Left colon (tissue), 2 donors: Measurements from ENCODE around the gene UBE3B. TPM values are rescaled to one million over a fixed set of nuclear protein-coding genes. Genes with fewer than 3 reads are reported as not detected.

Experiments
- ATAC-seq: fragments of 200-7000 bp; cut with Tn5 transposase; one replicate; pipeline ENCODE4 v1.9.1; 2020; ENCODE audit warnings: mild to moderate bottlenecking, moderate library complexity
- DNase-seq, 2 donors: peaks; one replicate each; pipeline ENCODE4 v3.0.0-alpha.2; 2020
- intact Hi-C, 2 donors: fragments of 100-400 bp; cut with DNase I in 1 of 2; cut with micrococcal nuclease in 1 of 2; formaldehyde crosslinking; loops; one replicate each; pipeline versions ENCODE4 v1.11.2 to v1.14.0; 2022; cut with DNase I, micrococcal nuclease
- total RNA-seq, 2 donors: library from RNA; stranded (reverse); fragmentation: NEBNext Ultra II Directional; extraction: Animal tissue kit (Norgen Biotek cat#: 25700); gene quantifications; one replicate each; pipeline ENCODE4 v1.2.1, GENCODE V29; 2021
- donor health status: DM: no; HTN: no; CAD: no.
- donor health status: DM: yes; HTN: yes; CAD: no.

Gene UBE3B
- total RNA-seq, 2 donors from 2014 or later, result 47.7 to 50.7 TPM

GRCh38 chr12:109517619-109518018 is 40.2 kb downstream of the UBE3B start:
- no peak for DNase-seq
- no peak for ATAC-seq
- intact Hi-C loops, result loop anchor here in 1 of 2 donors (10.0 kb wide), 1 partner anchor 257 kb away; no protein-coding TSS in a partner anchor

GRCh38 chr12:109518820-109519665 is 41.6 kb downstream of the UBE3B start:
- intact Hi-C loops, result loop anchor here in 1 of 2 donors (10.0 kb wide), 1 partner anchor 256 kb away; no protein-coding TSS in a partner anchor
- DNase-seq (peak in 1 of 2 donors; percentile 74), ATAC-seq (peak; percentile 82)

GRCh38 chr12:109519787-109520186 is 42.4 kb downstream of the UBE3B start:
- DNase-seq, result no peak
- intact Hi-C loops, result loop anchor here in 1 of 2 donors (10.0 kb wide), 1 partner anchor 255 kb away; no protein-coding TSS in a partner anchor

GRCh38 chr12:109521831-109522230 is 44.4 kb downstream of the UBE3B start:
- ATAC-seq (no peak), DNase-seq (no peak)
- intact Hi-C loops, result no loop called here

More at GRCh38 chr12:109519787-109520186, 42.4 kb downstream of the UBE3B start:
- ATAC-seq, result no peak

- no peak for DNase-seq
Observed at GRCh38 chr12:109523071-109523470, 45.6 kb downstream of the UBE3B start.

GRCh38 chr12:109523504-109523903 is 46.1 kb downstream of the UBE3B start:
- no peak for DNase-seq
- intact Hi-C loops, result no loop called here

More at GRCh38 chr12:109523071-109523470, 45.6 kb downstream of the UBE3B start:
- ATAC-seq, result no peak
- intact Hi-C loops, result no loop called here

GRCh38 chr12:109524466-109525278 is 47.2 kb downstream of the UBE3B start:
- intact Hi-C loops, result no loop called here
- DNase-seq (no peak), ATAC-seq (no peak)

More at GRCh38 chr12:109523504-109523903, 46.1 kb downstream of the UBE3B start:
- ATAC-seq, result no peak

- ATAC-seq, result no peak
- intact Hi-C loops, result no loop called here
- no peak for DNase-seq
Observed at GRCh38 chr12:109525279-109525585, 47.8 kb downstream of the UBE3B start.

GRCh38 chr12:109527489-109528123 is 50.2 kb downstream of the UBE3B start:
- no peak for ATAC-seq
- DNase-seq, result no peak

GRCh38 chr12:109529691-109530640 is 52.5 kb downstream of the UBE3B start:
- ATAC-seq (no peak), DNase-seq (no peak)
- intact Hi-C loops, result no loop called here

More at GRCh38 chr12:109527489-109528123, 50.2 kb downstream of the UBE3B start:
- intact Hi-C loops, result no loop called here

- ATAC-seq (no peak), DNase-seq (no peak)
- intact Hi-C loops, result no loop called here
Observed at GRCh38 chr12:109531411-109531810, 54.0 kb downstream of the UBE3B start.

GRCh38 chr12:109532721-109533486 is 55.5 kb downstream of the UBE3B start:
- intact Hi-C loops, result no loop called here
- ATAC-seq (no peak), DNase-seq (no peak)

- ATAC-seq (no peak), DNase-seq (no peak)
- intact Hi-C loops, result no loop called here
Observed at GRCh38 chr12:109533487-109533740, 56.0 kb downstream of the UBE3B start.

GRCh38 chr12:109534456-109534855 is 57.0 kb downstream of the UBE3B start:
- intact Hi-C loops, result no loop called here
- DNase-seq (no peak), ATAC-seq (no peak)

- no peak for DNase-seq
- intact Hi-C loops, result no loop called here
- ATAC-seq, result peak; percentile 34
Observed at GRCh38 chr12:109535231-109535862, 57.9 kb downstream of the UBE3B start.

- no peak for ATAC-seq
- no peak for DNase-seq
- intact Hi-C loops, result no loop called here
Observed at GRCh38 chr12:109535863-109536250, 58.4 kb downstream of the UBE3B start.

GRCh38 chr12:109537136-109537535 is 59.7 kb downstream of the UBE3B start:
- intact Hi-C loops, result no loop called here
- ATAC-seq (no peak), DNase-seq (no peak)
